MM.1S (cell line): Measurements from ENCODE around the gene NFATC2.

ENCODE experiments used
- DNase-seq: peaks from one replicate; pipeline ENCODE4 v3.0.0-alpha.2; 2015
- H2AFZ ChIP-seq: fragments of 300-600 bp; sonication (generic); 2 replicates; pipeline ENCODE4 v1.6.0; 2016; ENCODE audit warnings: antibody characterized with exemption, low read length
- H3F3A ChIP-seq: fragments of 300-600 bp; sonication (generic); 2 replicates; pipeline ENCODE4 v1.6.1; 2016; ENCODE audit warnings: mild to moderate bottlenecking, antibody characterized with exemption, low read length, moderate library complexity, mixed read lengths; ENCODE audit not compliant: insufficient read depth
- H3K27ac ChIP-seq: fragments of 300-600 bp; sonication (generic); 2 replicates; pipeline ENCODE4 v1.5.1; 2016; ENCODE audit warnings: mild to moderate bottlenecking, low read length
- H3K27me3 ChIP-seq: fragments of 300-600 bp; sonication (generic); replicated peaks from 2 replicates; pipeline ENCODE4 v1.6.0; 2016; ENCODE audit warnings: low read length; ENCODE audit not compliant: insufficient read depth
- H3K36me3 ChIP-seq: fragments of 300-600 bp; sonication (generic); replicated peaks from 2 replicates; pipeline ENCODE4 v1.6.1; 2016; ENCODE audit warnings: mild to moderate bottlenecking, low read length, mixed read lengths; ENCODE audit not compliant: insufficient read depth
- H3K4me1 ChIP-seq: fragments of 300-600 bp; sonication (generic); 2 replicates; pipeline ENCODE4 v1.6.1; 2016; ENCODE audit warnings: low read length, mixed read lengths
- H3K4me2 ChIP-seq: fragments of 300-600 bp; sonication (generic); 2 replicates; pipeline ENCODE4 v1.6.0; 2016; ENCODE audit warnings: low read depth, low read length
- H3K4me3 ChIP-seq: fragments of 300-600 bp; sonication (generic); 2 replicates; pipeline ENCODE4 v1.5.1; 2016; ENCODE audit warnings: low read length, mixed read lengths
- H3K79me2 ChIP-seq: fragments of 300-600 bp; sonication (generic); 2 replicates; pipeline ENCODE4 v1.6.1; 2016; ENCODE audit warnings: mixed run types, low read length, mixed read lengths
- H3K9ac ChIP-seq: fragments of 300-600 bp; sonication (generic); 2 replicates; pipeline ENCODE4 v1.6.1; 2016; ENCODE audit warnings: low read length, mixed read lengths
- H3K9me2 ChIP-seq: fragments of 300-600 bp; sonication (generic); replicated peaks from 2 replicates; pipeline ENCODE4 v1.6.1; 2016; ENCODE audit warnings: mild to moderate bottlenecking, low read length, mixed read lengths; ENCODE audit not compliant: insufficient read depth
- H3K9me3 ChIP-seq: fragments of 300-600 bp; sonication (generic); replicated peaks from 2 replicates; pipeline ENCODE4 v1.6.1; 2016; ENCODE audit warnings: mild to moderate bottlenecking, low read length, mixed read lengths; ENCODE audit not compliant: insufficient read depth
- H4K20me1 ChIP-seq: fragments of 300-600 bp; sonication (generic); 2 replicates; pipeline ENCODE4 v1.6.1; 2016; ENCODE audit warnings: mild to moderate bottlenecking, low read length, moderate library complexity, mixed read lengths; ENCODE audit not compliant: insufficient read depth
- CTCF ChIP-seq: fragments of 300-600 bp; sonication (generic); IDR thresholded peaks from 2 replicates; pipeline ENCODE4 v1.5.1; 2016; ENCODE audit warnings: antibody characterized with exemption, low read length, mixed read lengths
- EZH2 ChIP-seq: fragments of 300-600 bp; sonication (generic); optimal IDR thresholded peaks from 2 replicates; pipeline ENCODE3; 2017; ENCODE audit warnings: low read depth, mild to moderate bottlenecking, antibody characterized with exemption, low read length, mixed read lengths
- EZH2phosphoT487 ChIP-seq: fragments of 300-600 bp; sonication (generic); IDR thresholded peaks from 2 replicates; pipeline ENCODE4 v1.6.1; 2018; ENCODE audit warnings: antibody characterized with exemption, low read length

NFATC2 gene

GRCh38 chr20:51444467-51444866, 98.1 kb downstream of the NFATC2 start:
- no peak overlapping the region for H3K27ac ChIP-seq
- H3K9me3 ChIP-seq: no peaks in the 10 kb centered on the region
- no peak overlapping the region for H2AFZ ChIP-seq
- no peak overlapping the region for H3K4me2 ChIP-seq
- no peaks in the 10 kb centered on the region for H3K36me3 ChIP-seq
- no peak overlapping the region for H3K4me3 ChIP-seq
- TF ChIP-seq CTCF (no peak), EZH2phosphoT487 (no peak), EZH2 (no peak)
- no peak overlapping the region for H3K9ac ChIP-seq
- 0 out of 2 replicates have a peak, but pooled peaks cover 6% of the 10 kb centered on the region for H3K79me2 ChIP-seq
- H3K27me3 ChIP-seq: no peaks in the 10 kb centered on the region
- no peaks in the 10 kb centered on the region for H3K9me2 ChIP-seq
- H3K4me1 ChIP-seq: no peaks in the 10 kb centered on the region
- no peaks in the 10 kb centered on the region for H4K20me1 ChIP-seq
- DNase-seq: no peak
- H3F3A ChIP-seq: no peaks in the 10 kb centered on the region

GRCh38 chr20:51442602-51443001, 99.9 kb downstream of the NFATC2 start:
- H3K9ac ChIP-seq: no peak overlapping the region
- H3K27ac ChIP-seq: no peak overlapping the region
- no peak for DNase-seq
- no peaks in the 10 kb centered on the region for H3K27me3 ChIP-seq
- no peaks in the 10 kb centered on the region for H3K9me2 ChIP-seq
- no peak for TF ChIP-seq EZH2
- TF ChIP-seq CTCF: no peak
- no peak for TF ChIP-seq EZH2phosphoT487
- no peak overlapping the region for H3K4me3 ChIP-seq
- no peaks in the 10 kb centered on the region for H3K9me3 ChIP-seq
- no peaks in the 10 kb centered on the region for H3K36me3 ChIP-seq
- no peaks in the 10 kb centered on the region for H4K20me1 ChIP-seq
- H3K79me2 ChIP-seq: 0 out of 2 replicates have a peak, but pooled peaks cover 6% of the 10 kb centered on the region
- no peaks in the 10 kb centered on the region for H3F3A ChIP-seq
- H2AFZ ChIP-seq: no peak overlapping the region
- H3K4me1 ChIP-seq: no peaks in the 10 kb centered on the region
- H3K4me2 ChIP-seq: no peak overlapping the region

- no peaks in the 10 kb centered on the region for H4K20me1 ChIP-seq
- no peak overlapping the region for H3K4me3 ChIP-seq
- no peaks in the 10 kb centered on the region for H3K4me1 ChIP-seq
- H2AFZ ChIP-seq: no peak overlapping the region
- no peak overlapping the region for H3K27ac ChIP-seq
- no peaks in the 10 kb centered on the region for H3K9me3 ChIP-seq
- H3K27me3 ChIP-seq: no peaks in the 10 kb centered on the region
- TF ChIP-seq EZH2phosphoT487: no peak
- TF ChIP-seq CTCF: no peak
- no peak for TF ChIP-seq EZH2
- H3K9ac ChIP-seq: no peak overlapping the region
- no peaks in the 10 kb centered on the region for H3K36me3 ChIP-seq
- H3F3A ChIP-seq: no peaks in the 10 kb centered on the region
- no peak for DNase-seq
- no peaks in the 10 kb centered on the region for H3K9me2 ChIP-seq
- no peaks in the 10 kb centered on the region for H3K79me2 ChIP-seq
- H3K4me2 ChIP-seq: no peak overlapping the region
Measured at GRCh38 chr20:51440589-51440988, 101.9 kb downstream of the NFATC2 start.
